DOHH2 (cell line): Measurements from ENCODE around the gene NIPBL.

Experiments used
- CTCF ChIP-seq: fragments of 200-600 bp; sonication (generic); IDR thresholded peaks from one replicate; pipeline ENCODE4 v1.5.1; 2014; ENCODE audit warnings: antibody characterized with exemption, mild to moderate bottlenecking, low read depth, low read length; ENCODE audit not compliant: poor library complexity, severe bottlenecking
- EZH2phosphoT487 ChIP-seq: fragments of 200-600 bp; sonication (generic); IDR thresholded peaks from 2 replicates; pipeline ENCODE4 v1.6.1; 2017; ENCODE audit warnings: borderline replicate concordance, mild to moderate bottlenecking, antibody characterized with exemption, low read length, moderate library complexity, mixed read lengths

DNA sequence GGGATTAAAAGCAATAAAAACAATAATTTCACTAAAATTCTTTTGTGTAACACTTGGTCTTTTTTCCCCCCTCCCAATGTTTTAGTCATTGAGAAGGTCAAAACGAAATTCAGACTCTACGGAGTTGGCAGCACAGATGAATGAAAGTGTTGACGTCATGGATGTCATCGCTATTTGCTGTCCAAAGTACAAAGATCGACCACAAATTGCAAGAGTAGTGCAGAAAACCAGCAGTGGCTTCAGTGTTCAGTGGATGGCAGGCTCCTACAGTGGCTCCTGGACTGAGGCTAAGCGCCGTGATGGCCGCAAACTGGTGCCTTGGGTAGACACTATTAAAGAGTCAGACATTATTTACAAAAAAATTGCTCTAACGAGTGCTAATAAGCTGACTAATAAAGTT lies 187.9 kb downstream of the NIPBL start:
- TF ChIP-seq CTCF, result no peak
- TF ChIP-seq EZH2phosphoT487, result no peak
